Amygdala (tissue), 56 donors: Measurements from ENCODE around the gene PFDN4.

ENCODE experiments used
- DNase-seq, 56 donors: peaks; one replicate each; lab custom pipeline; 2025; lab: John Stamatoyannopoulos, UW

Gene PFDN4

GRCh38 chr20:54172856-54173652 lies 34.8 kb upstream of the PFDN4 start:
- peak in 5 of 56 donors; percentile 4 to 27 (median 13) for DNase-seq

GRCh38 chr20:54173653-54174456 lies 34.0 kb upstream of the PFDN4 start, which contains the start of gene CYP24A1:
TSS of gene CYP24A1 (minus strand) at chr20:54173986. CDS start at chr20:54173579, 407 bp downstream.
- DNase-seq = no peak

- DNase-seq = no peak
Observed at GRCh38 chr20:54174457-54175175, 33.3 kb upstream of the PFDN4 start.

GRCh38 chr20:54176610-54177009 lies 31.3 kb upstream of the PFDN4 start:
- no peak for DNase-seq

DNA sequence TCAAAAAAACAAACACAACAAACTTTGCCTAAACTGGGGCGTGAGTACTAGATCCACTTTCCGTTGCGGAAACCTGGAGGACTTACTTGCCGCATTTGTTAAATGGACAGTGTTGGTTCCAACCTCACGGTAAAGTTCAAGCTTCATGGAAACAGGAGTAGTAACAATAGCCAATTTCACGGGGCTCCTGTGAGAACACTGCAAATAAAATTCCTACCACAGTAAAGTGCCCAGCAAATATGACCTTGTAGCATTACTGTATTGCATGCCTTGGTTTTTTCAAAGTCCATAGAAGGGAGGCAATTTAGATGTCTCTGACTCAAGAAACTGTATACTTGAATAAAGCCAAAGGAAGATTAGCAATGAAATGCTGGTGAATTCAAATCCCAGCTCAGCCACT lies 30.5 kb upstream of the PFDN4 start:
- no peak for DNase-seq

GRCh38 chr20:54178256-54178655 lies 29.6 kb upstream of the PFDN4 start:
- DNase-seq = no peak

DNA sequence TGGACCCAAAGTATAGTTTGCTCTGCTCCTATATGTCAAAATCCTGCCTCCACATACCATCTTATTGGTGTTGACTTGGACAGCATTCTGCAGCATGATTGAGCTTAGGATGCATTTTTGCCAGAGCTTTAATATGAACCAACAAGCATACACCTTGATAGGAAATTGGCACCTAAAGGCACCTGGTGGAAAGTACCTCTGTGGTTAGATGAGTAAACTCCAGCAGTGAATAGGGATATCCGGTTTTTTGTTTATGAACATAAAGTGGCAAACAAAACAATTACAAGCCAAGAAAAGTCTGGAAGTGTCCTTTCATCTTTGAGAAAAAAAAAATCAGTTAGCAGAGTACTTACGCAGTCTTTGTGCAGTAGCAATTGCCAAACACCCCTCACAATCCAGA lies 27.9 kb upstream of the PFDN4 start:
- DNase-seq = no peak

DNA sequence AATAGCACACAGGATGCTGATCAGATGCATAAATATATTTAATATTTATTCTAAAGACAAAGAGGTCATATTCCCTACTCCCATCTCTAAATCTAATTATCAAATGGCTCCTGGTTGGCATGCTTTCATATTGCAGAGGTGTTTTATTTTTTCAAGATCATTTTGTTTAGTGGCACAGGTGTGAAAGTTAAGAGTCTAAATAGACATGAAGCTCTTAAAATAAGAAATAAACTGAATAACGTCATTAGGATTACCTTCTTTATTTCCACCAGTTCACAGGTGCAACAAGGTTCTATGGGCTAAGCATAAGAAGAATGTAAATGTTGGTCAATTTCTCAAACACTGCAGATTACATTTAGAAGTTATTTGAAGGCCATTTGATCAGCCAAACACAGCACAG lies 27.0 kb upstream of the PFDN4 start:
- no peak for DNase-seq

DNA sequence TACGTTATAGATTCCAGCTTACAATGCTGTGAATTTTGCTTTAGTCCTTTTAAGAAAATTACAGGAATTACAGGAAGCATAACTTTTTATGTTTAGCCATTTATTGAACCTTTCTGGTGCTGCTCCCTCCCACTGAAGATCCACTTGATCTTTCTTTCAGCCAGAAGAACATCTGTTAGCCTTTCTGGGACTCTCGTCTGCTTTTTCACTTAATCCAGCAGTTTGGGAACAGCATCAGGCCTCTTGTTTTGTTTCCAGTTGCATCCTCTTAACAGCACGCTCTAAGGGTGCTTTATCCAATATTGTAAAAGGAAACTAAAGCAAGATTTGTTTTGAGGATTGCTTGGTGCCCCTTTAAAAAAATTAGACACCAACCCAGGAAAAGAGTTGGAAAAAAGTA lies 23.8 kb upstream of the PFDN4 start:
- DNase-seq = no peak

GRCh38 chr20:54184904-54185626 lies 22.8 kb upstream of the PFDN4 start:
- peak in 2 of 56 donors; percentile 5 to 8 for DNase-seq

- DNase-seq = no peak
Observed at GRCh38 chr20:54188132-54188849, 19.6 kb upstream of the PFDN4 start.

DNA sequence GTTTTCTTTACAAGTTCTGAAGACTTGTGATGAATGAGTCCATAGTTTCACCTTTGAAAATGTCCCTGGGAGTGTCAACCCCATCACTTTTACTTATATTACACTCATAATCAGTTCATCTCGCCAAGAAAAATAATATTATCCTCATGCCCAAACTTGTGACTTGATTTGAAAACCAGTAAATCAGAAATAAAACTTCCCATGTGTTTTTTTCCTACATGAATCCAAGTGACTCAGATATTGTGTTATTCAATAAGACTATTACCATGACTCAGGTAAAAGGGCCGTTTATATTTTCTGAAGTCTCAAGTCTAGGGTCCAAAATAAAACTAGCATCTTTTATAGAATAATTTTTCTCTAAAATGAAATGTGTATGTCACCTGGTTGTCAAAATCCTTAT lies 18.3 kb upstream of the PFDN4 start:
- DNase-seq = no peak

GRCh38 chr20:54190217-54190616 lies 17.7 kb upstream of the PFDN4 start:
- no peak for DNase-seq

DNA sequence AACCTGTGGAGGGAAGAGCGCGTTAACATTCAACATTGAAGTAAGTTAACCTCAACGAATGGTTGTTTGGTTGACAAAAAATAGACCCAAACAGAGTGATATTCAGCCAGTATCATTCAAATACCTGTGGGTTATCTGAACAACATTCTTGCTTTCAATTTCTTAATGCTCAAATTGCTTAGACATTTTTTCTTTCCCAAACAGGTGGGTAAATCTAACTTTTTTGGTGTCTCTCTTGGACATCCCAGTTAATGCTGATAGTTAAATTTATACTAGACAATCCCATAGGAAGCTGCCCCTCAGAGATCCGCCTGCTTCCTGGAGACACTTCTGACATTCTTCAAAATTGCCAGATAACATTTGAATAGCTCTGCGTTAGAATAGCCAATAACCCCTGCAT lies 14.1 kb upstream of the PFDN4 start:
- no peak for DNase-seq

DNA sequence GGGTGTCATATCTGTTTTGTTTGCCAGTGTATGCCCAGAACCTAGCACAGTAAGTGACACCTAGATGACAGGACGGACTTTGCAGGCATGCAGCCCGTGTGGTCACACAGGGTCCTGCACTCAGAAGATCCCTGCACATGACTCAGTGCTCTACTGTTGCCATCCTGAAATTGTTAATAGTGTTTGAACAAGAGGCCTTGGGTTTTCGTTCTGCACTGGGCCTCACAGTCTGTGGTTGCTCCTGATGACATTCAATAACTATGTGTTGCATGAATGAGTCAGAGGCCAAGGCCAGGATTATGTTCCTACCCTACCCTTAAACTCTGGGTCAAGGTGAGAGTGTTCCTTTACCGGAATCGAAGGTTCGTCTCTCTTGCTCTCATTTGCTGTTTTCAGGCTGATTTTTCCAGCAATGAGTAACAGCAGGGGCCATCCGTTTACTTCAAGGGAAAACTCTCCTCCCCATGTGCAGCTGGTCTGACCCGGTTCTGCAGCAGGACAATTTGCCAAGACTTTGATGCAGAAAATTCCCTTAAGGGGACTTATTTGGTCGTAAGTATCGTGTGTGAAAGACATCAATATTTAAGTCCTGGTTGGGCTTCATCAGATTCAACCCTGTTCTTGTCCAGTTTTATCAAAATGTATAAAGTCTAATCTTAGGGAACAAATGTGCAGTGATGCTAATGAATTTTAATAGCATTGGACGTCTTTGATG lies 13.0 kb upstream of the PFDN4 start:
- DNase-seq = no peak

DNA sequence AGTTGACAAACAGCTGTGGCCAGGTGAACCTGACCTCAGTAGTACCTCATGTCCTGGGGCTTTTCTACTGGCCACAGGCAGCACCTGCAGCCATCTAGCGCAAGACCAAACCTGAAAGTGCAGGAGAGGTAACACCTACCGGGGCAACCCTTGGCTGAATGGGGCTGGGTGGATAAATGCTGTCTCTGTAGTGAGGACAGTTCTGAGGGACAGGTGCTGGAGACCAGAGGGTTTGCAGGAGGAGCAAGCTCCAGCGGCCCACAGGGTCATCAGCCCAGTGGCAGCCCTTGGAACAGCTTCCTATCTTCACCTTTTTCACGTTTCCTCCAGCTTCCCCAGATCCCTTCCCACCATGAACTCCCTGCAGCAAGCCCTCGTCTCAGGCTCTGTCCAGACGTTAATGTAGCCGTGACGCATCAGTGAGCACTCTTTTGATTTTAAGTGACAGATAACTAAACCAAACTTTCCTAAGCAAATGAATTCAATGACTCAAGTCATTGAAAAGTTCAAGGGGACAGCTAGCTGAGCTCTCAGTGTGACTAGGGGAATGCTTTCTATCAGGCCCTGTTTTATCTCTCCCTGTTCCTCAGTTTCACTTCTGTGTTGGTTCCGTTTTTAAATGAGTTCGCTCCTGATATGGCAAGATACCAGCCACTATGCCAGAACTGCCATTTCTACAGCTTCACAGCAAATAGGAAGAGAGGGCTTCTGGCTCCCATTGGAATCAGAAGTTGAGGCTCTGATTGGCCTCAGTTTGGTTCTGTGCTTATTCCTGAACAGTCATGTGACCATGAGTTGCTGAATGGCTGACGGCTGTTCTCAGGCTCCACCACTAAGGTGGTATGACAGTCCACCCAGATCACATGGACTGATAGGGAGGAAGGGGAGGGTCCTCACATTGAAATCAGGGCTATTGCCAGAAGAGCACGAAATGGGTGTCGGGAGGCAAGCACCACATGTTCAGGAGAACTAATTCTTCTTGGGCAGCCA lies 12.1 kb upstream of the PFDN4 start:
- DNase-seq = no peak

GRCh38 chr20:54197621-54198604 lies 10.0 kb upstream of the PFDN4 start:
- peak in 2 of 56 donors; percentile 14 to 22 for DNase-seq
